ENCODE measurements around the gene MYO9B.

The MYO9B gene

GRCh38 chr19:17260842-17261325 lies 185.3 kb downstream of the MYO9B start:
- Histone ChIP-seq H3K9me3 (ENCODE audit: control insufficient read depth, low read length) (no peaks in the 10 kb centered on the region), H3K27me3 (replicated peaks; ENCODE audit: control insufficient read depth, insufficient read depth, low read length, poor library complexity, severe bottlenecking) (no peaks in the 10 kb centered on the region), H3K27ac (ENCODE audit: insufficient read depth, low read length, poor library complexity, severe bottlenecking) (no peak overlapping the region), H3K36me3 (ENCODE audit: control insufficient read depth, insufficient read depth, low read length) (no peaks in the 10 kb centered on the region), H3K4me3 (ENCODE audit: insufficient read depth, low read depth, low read length, poor library complexity, severe bottlenecking) (no peak overlapping the region), H3K4me1 (ENCODE audit: control insufficient read depth, insufficient read depth, low read length, poor library complexity, severe bottlenecking) (no peaks in the 10 kb centered on the region)
- peak; percentile 72 to 83 (median 77) for DNase-seq

GRCh38 chr19:17262557-17262956 lies 187.0 kb downstream of the MYO9B start:
- Histone ChIP-seq H3K36me3 (ENCODE audit: control insufficient read depth, insufficient read depth, low read length) (no peaks in the 10 kb centered on the region), H3K27me3 (replicated peaks; ENCODE audit: control insufficient read depth, insufficient read depth, low read length, poor library complexity, severe bottlenecking) (no peaks in the 10 kb centered on the region), H3K4me1 (ENCODE audit: control insufficient read depth, insufficient read depth, low read length, poor library complexity, severe bottlenecking) (peaks cover 2% of the 10 kb centered on the region), H3K4me3 (ENCODE audit: insufficient read depth, low read depth, low read length, poor library complexity, severe bottlenecking) (no peak overlapping the region), H3K9me3 (ENCODE audit: control insufficient read depth, low read length) (no peaks in the 10 kb centered on the region), H3K27ac (ENCODE audit: insufficient read depth, low read length, poor library complexity, severe bottlenecking) (no peak overlapping the region)
- no peak for DNase-seq

Measured in effector memory CD4-positive, alpha-beta T cell (primary cell).